Glomerular endothelial cell (primary cell): ENCODE results near the gene MAGI2. TPM values are rescaled to one million over a fixed set of nuclear protein-coding genes. Genes with fewer than 3 reads are reported as not detected.

Source experiments
- DNase-seq: peaks from one replicate; pipeline ENCODE4 v3.0.0-alpha.2; 2011; ENCODE audit warnings: low read depth, low spot score; ENCODE audit errors: extremely low read depth
- total RNA-seq: library from RNA; depleted of rRNA; stranded (reverse); fragments of >200 nt; gene quantifications from 2 replicates; pipeline ENCODE4 v1.2.3, GENCODE V29; 2015

Gene MAGI2
- total RNA-seq, 1 donor from 2014 or later, result 6.7 TPM

DNA sequence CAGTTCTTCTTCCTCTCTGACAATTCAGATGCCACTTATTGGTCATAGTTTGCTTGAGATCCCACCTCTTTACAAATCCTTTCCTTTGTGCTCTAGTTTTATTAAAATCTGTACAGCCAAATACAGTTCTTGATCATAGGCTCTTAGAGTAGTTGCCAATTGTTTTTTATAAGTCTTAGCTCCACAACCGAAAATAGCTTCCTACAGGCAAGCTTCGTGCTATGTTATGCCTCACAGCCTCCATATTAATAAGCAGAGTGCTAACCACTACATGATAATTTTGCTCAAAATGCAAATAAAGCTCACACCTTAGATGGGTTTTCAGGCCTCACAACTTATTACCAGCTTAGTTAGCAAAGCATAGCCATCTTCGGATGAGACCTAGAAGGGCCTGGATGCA, 688.9 kb downstream of the MAGI2 start:
- no peak for DNase-seq

GRCh38 chr7:78762625-78763024, 690.8 kb downstream of the MAGI2 start:
- no peak for DNase-seq

DNA sequence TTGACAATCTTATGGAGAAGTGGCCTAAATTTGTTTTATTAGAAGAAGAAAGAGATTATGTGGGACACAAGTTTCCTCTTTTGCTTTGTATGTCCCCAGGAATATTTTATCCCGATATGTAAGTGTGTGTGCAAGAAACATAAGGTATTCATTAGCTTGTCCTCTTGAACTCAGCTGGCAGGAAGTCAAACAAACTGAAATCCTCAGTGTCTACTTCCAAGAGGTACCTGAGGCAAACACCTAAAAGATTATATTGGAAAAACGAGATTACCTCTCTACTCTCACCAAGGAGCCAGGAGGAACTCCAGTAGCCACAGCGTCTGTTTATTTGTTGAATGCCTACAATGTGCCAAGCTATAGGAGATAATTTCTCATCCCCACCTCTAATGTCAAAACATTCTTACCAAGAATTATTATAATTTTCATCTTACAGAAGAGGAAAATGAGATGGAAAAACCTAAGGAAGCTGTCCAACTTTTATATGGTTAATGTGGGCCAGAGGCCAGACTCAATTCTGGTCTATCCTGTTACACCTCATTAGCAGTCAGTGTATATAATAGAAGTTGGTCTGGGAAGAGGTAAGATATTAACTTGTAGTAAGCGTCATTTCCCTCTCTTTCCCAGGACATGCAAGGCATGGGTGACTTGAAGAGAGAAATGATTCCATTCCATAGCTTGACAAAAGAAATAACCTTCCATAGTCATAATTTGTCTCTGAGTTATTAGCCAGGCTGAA, 692.7 kb downstream of the MAGI2 start:
- no peak for DNase-seq

GRCh38 chr7:78752554-78752953, 700.9 kb downstream of the MAGI2 start:
- DNase-seq, result no peak

GRCh38 chr7:78751253-78751652, 702.2 kb downstream of the MAGI2 start:
- no peak for DNase-seq

- DNase-seq, result no peak
These were observed 704.3 kb downstream of the MAGI2 start for GRCh38 chr7:78749052-78749746.

DNA sequence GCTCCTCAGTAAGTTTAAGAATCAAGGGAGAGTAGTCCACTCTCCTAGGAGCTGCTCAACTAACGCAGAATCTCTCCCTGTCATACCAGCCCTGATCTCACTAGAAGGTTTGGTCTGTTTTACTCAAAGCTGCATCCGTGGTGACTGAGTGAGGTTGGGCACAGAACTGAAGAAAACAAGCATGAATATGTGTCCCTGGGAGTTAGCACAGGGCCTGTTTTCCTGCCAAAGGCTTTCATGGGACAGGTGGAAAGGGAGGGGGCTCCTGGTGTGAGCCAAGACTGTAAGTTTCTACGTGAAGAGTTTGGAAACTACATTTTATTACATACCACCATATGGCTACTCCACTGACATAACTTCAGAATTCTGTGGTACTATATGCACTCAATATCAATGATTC, 705.9 kb downstream of the MAGI2 start:
- no peak for DNase-seq

DNA sequence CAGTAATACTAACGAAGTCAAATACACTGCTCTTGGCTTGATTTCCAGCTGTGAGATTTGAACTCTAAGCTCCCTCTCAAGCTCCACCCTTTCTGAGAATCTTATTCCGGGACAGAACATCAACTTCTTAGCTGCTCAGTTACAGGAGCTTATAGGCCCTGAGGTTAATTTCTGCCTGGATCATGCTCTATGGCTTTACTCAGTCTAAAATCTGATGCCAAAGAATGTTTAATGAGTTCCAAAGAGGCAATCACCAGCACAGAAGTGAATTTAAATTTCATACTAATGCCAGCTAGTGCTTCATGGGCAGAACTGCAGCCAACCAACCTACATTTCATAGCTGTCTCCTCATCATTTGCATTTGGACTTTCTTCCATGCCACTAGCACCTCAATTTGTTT, 707.2 kb downstream of the MAGI2 start:
- DNase-seq, result no peak

DNA sequence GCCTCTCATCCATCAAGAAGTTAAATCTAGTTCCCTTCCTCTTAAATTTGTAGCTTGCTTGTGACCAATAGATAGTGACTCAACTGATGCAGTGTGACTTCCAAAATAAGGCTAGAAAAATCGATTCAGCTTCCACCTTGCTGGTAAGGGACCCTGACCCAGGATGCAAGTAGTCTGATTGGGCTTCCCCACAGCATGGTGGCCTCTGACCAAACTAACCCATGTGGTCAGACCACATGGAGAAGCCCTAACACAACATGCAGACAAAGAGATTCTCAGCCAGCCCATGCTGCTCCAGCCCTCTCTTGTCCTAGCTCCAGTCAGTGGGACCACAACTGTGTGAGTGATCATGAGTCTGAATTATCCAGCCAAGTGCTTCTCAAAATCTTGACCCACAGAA, 710.8 kb downstream of the MAGI2 start:
- DNase-seq, result no peak

DNA sequence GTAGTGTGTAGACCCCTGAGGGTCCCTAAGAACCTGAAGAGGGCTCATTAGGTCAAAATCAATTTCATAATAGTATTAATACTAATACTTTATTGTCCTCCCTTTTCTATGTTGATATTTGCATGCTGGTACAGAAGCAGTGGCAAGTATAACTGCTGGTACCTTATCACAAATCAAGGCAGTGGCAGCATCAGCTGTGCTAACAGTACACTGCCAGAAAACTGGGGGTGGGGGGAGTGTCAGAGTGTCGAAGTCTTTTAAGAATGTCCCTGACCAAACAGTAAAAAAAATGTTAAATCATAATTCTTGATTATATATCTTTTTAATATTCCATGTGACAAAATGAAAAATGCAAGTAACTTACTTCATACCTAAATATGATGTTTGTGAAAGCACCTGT, 716.9 kb downstream of the MAGI2 start:
- no peak for DNase-seq

GRCh38 chr7:78734626-78735025, 718.8 kb downstream of the MAGI2 start:
- no peak for DNase-seq

DNA sequence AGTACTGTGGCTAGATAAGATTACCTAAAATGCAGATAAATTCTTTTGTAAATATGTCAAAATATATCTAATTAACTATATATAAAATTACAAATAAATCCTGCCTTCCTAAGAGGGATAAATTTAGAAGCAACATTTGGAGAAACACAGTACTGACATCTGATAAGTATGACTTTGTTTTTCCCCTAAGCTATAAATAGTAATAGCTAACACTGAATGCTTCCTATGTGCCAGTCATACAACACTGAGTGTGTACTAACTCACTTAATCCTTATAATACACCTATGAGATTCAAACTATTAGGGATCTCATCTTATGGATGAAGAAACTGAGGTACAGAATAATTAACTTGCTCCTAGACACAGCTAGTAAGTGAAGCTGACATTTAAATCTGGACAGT, 733.4 kb downstream of the MAGI2 start:
- no peak for DNase-seq

GRCh38 chr7:78718212-78718611, 735.3 kb downstream of the MAGI2 start:
- DNase-seq, result no peak

DNA sequence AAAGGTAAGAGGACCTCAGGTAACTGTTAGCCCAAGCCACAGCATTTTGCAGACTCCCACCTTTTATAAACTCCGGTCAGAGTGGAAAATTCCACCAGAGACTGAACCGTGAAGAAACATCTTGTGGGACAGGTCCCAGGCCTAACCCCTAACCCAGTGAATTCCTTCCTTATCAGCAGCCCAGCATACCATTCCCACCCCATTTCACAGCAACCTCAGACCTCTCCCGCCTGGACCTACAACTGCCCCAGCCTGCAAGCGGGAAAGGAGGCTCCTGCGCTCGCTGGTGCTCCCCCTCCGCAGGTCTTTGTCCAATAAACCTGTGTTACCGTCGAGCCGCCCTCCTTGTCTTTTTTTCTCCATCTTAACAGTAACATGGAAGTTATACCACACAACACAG, 736.6 kb downstream of the MAGI2 start:
- no peak for DNase-seq

DNA sequence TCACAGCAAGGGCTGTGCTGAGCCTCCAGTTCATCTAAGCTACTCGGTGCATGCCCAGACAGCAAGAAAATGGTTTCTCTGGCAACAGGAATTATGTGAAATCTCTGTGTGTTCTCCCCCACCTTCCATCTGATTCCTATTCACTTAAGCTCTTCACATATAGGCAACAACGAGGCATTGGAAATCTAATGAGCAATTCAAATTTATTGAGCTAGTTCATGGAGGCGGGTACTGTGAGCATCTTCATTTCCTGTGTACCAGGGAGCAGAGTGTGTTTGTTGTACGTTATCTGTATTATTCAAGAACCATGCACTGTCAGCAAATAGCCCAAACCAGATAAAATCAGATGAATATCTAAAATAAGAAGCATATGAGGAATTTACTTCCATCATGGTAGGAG, 739.1 kb downstream of the MAGI2 start:
- DNase-seq, result no peak

GRCh38 chr7:78712111-78712510, 741.4 kb downstream of the MAGI2 start:
- DNase-seq, result no peak

GRCh38 chr7:78709658-78710057, 743.8 kb downstream of the MAGI2 start:
- DNase-seq, result no peak

GRCh38 chr7:78704504-78704903, 749.0 kb downstream of the MAGI2 start:
- DNase-seq, result no peak

GRCh38 chr7:78703391-78703790, 750.1 kb downstream of the MAGI2 start:
- DNase-seq, result no peak

- DNase-seq, result no peak
These were observed 750.7 kb downstream of the MAGI2 start for GRCh38 chr7:78702770-78703169.

DNA sequence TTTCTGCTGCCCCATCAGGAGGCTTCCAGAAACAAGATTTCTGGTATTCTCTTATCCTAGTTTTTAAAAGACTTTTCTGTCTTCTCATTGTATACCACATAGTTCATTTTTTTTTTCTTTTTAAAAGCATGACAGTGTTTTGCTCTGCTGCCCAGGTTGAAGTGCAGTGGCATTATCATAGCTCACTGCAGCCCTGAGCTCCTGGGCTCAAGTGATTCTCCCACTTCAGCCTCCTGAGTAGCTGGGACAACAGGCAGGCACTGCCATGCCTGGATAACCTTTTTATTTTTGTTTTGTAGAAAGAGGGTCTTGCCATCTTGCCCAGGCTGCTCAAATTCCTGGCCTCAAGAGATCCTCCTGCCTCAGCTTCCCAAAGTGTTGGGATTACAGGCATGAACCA, 757.6 kb downstream of the MAGI2 start:
- DNase-seq, result no peak

GRCh38 chr7:78691584-78691983, 761.9 kb downstream of the MAGI2 start:
- DNase-seq, result no peak

- no peak for DNase-seq
These were observed 763.3 kb downstream of the MAGI2 start for GRCh38 chr7:78690174-78690573.
